Inferior parietal cortex (tissue), 1 donor: ENCODE data around the gene SLIT1.
A peak's percentile ranks its signal among the peaks of the same experiment; 100 is the strongest.

Source experiments
- DNase-seq: peaks from one replicate; pipeline ENCODE4 v3.0.0-alpha.2; 2016; ENCODE audit errors: extremely low spot score

Gene SLIT1

GRCh38 chr10:97185326-97186058 is at the start of gene SLIT1:
SLIT1 (minus strand) TSS chr10:97185959; CDS start chr10:97185674, 285 bp downstream.
- DNase-seq = no peak

GRCh38 chr10:97235353-97235752 is 49.6 kb upstream of the SLIT1 start:
- DNase-seq = no peak

GRCh38 chr10:97234400-97234799 is 48.6 kb upstream of the SLIT1 start:
- peak; percentile 74 for DNase-seq

GRCh38 chr10:97230146-97230545 is 44.4 kb upstream of the SLIT1 start:
- DNase-seq = no peak

GRCh38 chr10:97229322-97230015 is 43.7 kb upstream of the SLIT1 start:
- DNase-seq = no peak

- no peak for DNase-seq
Measured at GRCh38 chr10:97228775-97229157, 43.0 kb upstream of the SLIT1 start.

- DNase-seq = no peak
Measured at GRCh38 chr10:97228130-97228774, 42.5 kb upstream of the SLIT1 start.

GRCh38 chr10:97226398-97226797 is 40.6 kb upstream of the SLIT1 start:
- DNase-seq = no peak

- no peak for DNase-seq
Measured at GRCh38 chr10:97224483-97225435, 39.0 kb upstream of the SLIT1 start.

GRCh38 chr10:97222326-97222961 is 36.7 kb upstream of the SLIT1 start:
- DNase-seq = no peak

- DNase-seq = no peak
Measured at GRCh38 chr10:97220355-97220754, 34.6 kb upstream of the SLIT1 start.

GRCh38 chr10:97217299-97217698 is 31.5 kb upstream of the SLIT1 start:
- DNase-seq = no peak

- no peak for DNase-seq
Measured at GRCh38 chr10:97215619-97216260, 30.0 kb upstream of the SLIT1 start.

- DNase-seq = no peak
Measured at GRCh38 chr10:97213431-97213830, 27.7 kb upstream of the SLIT1 start.

GRCh38 chr10:97211229-97211628 is 25.5 kb upstream of the SLIT1 start:
- no peak for DNase-seq

- peak; percentile 92 for DNase-seq
Measured at GRCh38 chr10:97210543-97210960, 24.8 kb upstream of the SLIT1 start.

- DNase-seq = no peak
Measured at GRCh38 chr10:97207756-97208346, 22.1 kb upstream of the SLIT1 start.

GRCh38 chr10:97207131-97207530 is 21.4 kb upstream of the SLIT1 start:
- DNase-seq = no peak

- DNase-seq = no peak
Measured at GRCh38 chr10:97204826-97205679, 19.3 kb upstream of the SLIT1 start.
